Measurements from ENCODE around the gene TMEM63C. TPM values are rescaled to one million over a fixed set of nuclear protein-coding genes. Genes with fewer than 3 reads are reported as not detected.

The TMEM63C gene
- total RNA-seq, 1 donor from 2014 or later: 6.6 TPM

DNA sequence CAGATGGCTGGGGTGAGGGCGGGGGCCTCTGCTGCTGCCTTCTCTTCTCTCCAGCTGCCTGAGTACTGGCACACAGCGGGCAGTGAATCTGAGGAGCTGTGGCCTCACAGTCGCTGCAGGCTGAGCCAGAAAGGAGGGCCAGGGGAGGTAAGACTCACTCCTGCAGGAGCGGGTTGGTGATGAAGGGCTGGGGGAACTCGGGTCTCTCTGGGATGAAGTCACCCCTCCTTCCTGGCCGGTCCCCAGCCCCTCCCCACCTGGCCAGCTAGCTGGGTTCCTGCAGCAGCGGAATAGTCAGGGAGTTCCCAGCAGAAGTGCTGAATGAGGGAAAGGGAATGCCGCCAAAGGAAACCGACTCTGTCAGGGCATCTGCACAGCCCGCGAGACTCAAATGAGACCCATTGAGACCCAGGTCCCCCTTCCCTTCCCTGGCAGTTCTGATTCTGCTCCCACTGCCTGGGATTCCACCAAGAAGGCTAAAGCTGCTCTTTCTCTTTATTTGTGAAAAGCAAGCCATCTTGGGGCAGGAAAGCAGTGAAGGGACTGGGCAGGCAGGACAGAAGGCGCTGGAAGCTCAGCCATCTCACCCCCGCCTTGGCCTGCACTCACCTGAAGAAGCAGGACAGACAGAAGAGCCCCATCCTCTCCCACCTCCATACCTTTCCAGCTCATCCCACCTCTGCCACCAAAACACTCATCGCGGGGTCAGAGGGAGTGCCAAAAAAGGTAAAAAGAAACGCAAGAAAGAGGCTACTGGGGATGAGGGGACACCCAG is 84.2 kb downstream of the TMEM63C start:
- TF ChIP-seq, protein P1, sequence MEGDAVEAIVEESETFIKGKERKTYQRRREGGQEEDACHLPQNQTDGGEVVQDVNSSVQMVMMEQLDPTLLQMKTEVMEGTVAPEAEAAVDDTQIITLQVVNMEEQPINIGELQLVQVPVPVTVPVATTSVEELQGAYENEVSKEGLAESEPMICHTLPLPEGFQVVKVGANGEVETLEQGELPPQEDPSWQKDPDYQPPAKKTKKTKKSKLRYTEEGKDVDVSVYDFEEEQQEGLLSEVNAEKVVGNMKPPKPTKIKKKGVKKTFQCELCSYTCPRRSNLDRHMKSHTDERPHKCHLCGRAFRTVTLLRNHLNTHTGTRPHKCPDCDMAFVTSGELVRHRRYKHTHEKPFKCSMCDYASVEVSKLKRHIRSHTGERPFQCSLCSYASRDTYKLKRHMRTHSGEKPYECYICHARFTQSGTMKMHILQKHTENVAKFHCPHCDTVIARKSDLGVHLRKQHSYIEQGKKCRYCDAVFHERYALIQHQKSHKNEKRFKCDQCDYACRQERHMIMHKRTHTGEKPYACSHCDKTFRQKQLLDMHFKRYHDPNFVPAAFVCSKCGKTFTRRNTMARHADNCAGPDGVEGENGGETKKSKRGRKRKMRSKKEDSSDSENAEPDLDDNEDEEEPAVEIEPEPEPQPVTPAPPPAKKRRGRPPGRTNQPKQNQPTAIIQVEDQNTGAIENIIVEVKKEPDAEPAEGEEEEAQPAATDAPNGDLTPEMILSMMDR (IDR thresholded peaks at IDR 0.05; ENCODE audit: unreplicated experiment): no peak
- DNase-seq (ENCODE audit: low spot score): no peak
- Mint-ChIP-seq H3K27me3 (ENCODE audit: unreplicated experiment) (peaks cover 22% of the 10 kb centered on the region), H3K36me3 (ENCODE audit: low read depth, unreplicated experiment) (peaks cover 4% of the 10 kb centered on the region), H3K4me3 (ENCODE audit: unreplicated experiment) (no peak overlapping the region), H3K27ac (ENCODE audit: unreplicated experiment) (no peak overlapping the region), H3K4me1 (ENCODE audit: unreplicated experiment) (peaks cover 2% of the 10 kb centered on the region), H3K9me3 (ENCODE audit: unreplicated experiment) (no peaks in the 10 kb centered on the region)

DNA sequence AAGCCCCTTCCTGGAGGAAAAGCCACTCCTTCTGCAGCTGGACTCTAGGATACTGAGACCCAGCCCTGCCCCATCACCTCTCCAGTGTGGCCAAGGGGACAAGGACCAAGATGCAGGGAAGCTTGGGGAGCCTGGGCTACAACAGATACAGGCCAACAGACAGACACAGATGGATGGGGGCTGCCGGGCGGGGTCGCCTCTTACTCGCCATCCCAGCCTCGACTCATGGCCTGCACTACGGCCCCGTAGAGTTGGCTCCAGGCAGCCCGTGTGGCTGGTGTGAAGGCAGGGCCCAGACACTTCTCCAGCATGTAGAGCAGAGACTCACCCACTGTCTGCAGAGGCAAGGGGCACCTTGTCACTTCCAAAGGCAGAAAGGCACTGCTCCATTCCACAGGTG is 84.7 kb downstream of the TMEM63C start:
- H3K36me3 Mint-ChIP-seq (ENCODE audit: low read depth, unreplicated experiment): peaks cover 4% of the 10 kb centered on the region
- TF ChIP-seq, protein P1 (IDR thresholded peaks at IDR 0.05; ENCODE audit: unreplicated experiment): no peak
- H3K4me1 Mint-ChIP-seq (ENCODE audit: unreplicated experiment): peaks cover 2% of the 10 kb centered on the region
- peaks cover 24% of the 10 kb centered on the region for H3K27me3 Mint-ChIP-seq (ENCODE audit: unreplicated experiment)
- DNase-seq (ENCODE audit: low spot score): no peak
- no peaks in the 10 kb centered on the region for H3K9me3 Mint-ChIP-seq (ENCODE audit: unreplicated experiment)
- no peak overlapping the region for H3K4me3 Mint-ChIP-seq (ENCODE audit: unreplicated experiment)
- no peak overlapping the region for H3K27ac Mint-ChIP-seq (ENCODE audit: unreplicated experiment)

DNA sequence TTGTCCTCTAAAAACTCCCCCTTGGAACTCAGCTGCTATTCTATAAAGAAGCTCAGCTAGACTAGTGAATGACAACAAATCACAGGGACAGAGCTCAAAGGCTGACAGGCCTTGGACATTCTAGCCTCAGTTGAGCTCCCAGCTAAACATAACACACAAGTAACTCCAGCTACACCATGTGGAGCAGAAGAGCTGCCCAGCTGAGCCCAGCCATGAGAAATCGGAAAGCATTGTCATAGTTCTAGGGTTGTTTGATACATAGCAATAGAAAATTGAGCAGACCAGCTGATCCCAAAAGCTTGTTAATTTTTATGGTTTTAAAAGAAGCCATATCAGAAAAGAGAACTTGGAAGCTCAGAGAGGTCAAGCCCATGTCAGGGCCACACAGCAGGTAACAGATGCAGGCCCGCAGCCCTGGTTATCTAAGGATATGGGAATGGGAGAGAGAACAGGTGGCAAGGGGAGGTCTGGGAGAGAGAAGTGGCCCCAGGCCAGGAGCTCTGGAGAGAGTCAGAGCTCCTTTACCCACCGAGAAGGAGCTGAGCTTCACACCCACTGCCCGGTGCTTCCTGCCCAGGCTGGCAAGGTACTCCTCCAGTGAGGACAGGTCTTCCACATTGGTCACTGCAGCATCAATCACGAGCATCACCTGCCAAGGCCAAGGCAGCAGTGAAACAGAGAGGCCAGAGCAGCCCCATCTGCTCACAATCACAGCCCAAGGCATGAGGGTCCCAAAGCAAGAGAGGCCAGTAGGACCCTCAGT is 86.5 kb downstream of the TMEM63C start:
- Mint-ChIP-seq H3K27ac (ENCODE audit: unreplicated experiment) (no peak overlapping the region), H3K36me3 (ENCODE audit: low read depth, unreplicated experiment) (peaks cover 4% of the 10 kb centered on the region), H3K27me3 (ENCODE audit: unreplicated experiment) (peaks cover 23% of the 10 kb centered on the region), H3K4me1 (ENCODE audit: unreplicated experiment) (peaks cover 5% of the 10 kb centered on the region), H3K4me3 (ENCODE audit: unreplicated experiment) (no peak overlapping the region), H3K9me3 (ENCODE audit: unreplicated experiment) (no peaks in the 10 kb centered on the region)
- TF ChIP-seq, protein P1 (IDR thresholded peaks at IDR 0.05; ENCODE audit: unreplicated experiment): no peak
- DNase-seq (ENCODE audit: low spot score): no peak

DNA sequence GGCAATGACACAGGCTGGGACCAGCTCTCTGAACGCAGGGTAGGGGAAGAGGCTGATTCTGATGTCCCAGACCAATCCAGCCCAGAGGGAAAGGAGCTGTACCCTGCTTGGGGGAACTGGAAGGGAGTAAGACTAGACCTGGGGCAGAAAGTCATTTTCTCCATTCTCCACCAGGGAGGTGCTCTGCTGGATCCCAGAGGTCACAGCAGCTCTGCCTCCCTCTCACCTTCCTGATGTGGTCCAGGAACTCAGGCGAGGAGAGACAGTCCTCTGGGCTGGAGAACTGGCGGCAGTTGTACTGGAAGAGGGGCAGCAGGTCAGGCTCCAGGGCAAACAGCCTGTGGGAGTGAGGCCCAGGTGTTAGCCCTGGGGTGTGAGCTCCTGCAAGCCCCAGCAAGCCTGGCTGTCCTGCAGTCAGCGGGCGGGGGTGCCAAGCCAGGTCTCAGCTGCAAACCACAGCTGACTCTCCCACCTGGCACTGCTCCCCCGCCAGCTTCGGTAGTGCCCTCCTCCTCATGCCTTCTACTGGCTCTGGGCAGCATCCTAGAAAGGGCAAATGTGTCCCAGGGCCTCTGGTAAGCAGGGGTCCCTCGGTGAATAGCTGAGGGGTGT is 87.5 kb downstream of the TMEM63C start:
- peak overlapping the region; percentile 49 for H3K4me3 Mint-ChIP-seq (ENCODE audit: unreplicated experiment)

More for the DNA sequence above, 87.5 kb downstream of the TMEM63C start:
- H3K4me1 Mint-ChIP-seq (ENCODE audit: unreplicated experiment): peaks cover 5% of the 10 kb centered on the region
- DNase-seq (ENCODE audit: low spot score): no peak
- TF ChIP-seq, protein P1 (IDR thresholded peaks at IDR 0.05; ENCODE audit: unreplicated experiment): no peak
- H3K27ac Mint-ChIP-seq (ENCODE audit: unreplicated experiment): no peak overlapping the region
- peaks cover 21% of the 10 kb centered on the region for H3K27me3 Mint-ChIP-seq (ENCODE audit: unreplicated experiment)
- H3K9me3 Mint-ChIP-seq (ENCODE audit: unreplicated experiment): no peaks in the 10 kb centered on the region
- peaks cover 10% of the 10 kb centered on the region for H3K36me3 Mint-ChIP-seq (ENCODE audit: low read depth, unreplicated experiment)
